RKO (cell line): Measurements from ENCODE around the gene SRGAP2C.
"Not testable (repeated sequence)": the region's sequence is repeated elsewhere in the genome, so short reads cannot be mapped to it uniquely, and the experiment has no call there.

Experiments
- DNase-seq: peaks from one replicate; pipeline ENCODE4 v3.0.0-alpha.2; 2016; ENCODE audit warnings: low spot score

The SRGAP2C gene

DNA sequence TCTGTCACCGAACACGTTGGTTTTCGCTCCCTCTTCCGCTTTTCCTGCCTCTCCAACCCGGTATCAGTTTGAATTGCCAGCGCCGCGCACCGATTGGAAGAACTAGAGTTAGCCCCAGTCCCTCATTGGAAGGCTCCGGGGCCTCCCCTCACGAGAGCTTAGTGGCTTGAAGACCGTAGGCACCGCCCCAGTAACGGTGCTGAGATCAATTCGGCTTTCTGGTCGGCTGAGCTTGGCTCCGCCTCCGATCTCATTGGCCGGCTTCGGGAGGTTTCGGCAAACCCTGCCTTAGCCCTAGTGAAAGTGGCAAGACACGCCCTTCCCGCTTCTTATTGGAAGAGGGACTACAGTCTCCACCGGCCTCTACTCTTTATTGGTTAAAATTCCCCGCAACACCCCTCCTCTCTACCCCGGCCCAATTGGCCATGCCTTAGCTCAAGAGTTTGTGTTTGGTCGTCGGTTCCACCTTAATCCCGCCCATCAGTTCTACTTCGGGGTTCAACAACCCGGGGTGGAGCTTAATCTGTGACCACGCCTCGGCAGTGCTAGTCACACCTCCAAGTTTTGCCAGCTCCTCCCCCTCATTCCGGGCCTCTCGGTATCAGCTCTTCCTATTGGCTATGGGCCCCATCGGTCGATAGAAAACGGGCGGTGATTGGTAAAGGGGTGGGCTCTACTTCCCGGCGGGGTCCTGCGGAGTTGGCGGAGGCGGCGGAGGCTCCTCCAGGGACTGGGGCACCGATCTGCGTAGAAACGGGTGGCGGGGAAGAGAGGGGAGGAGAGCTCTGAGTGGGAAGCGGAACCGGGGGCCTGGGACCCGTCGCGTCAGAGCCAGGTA lies at the start of gene SRGAP2C, which contains the start of gene FAM72B:
TSS of gene SRGAP2C (plus strand) at position 686 of the 838 bp plus-strand sequence. CDS start 2,472 bp downstream, outside the sequence.
TSS of gene FAM72B (minus strand) at position 51 of the 838 bp plus-strand sequence. CDS start 851 bp downstream, outside the sequence.
- DNase-seq = peak; percentile 98

DNA sequence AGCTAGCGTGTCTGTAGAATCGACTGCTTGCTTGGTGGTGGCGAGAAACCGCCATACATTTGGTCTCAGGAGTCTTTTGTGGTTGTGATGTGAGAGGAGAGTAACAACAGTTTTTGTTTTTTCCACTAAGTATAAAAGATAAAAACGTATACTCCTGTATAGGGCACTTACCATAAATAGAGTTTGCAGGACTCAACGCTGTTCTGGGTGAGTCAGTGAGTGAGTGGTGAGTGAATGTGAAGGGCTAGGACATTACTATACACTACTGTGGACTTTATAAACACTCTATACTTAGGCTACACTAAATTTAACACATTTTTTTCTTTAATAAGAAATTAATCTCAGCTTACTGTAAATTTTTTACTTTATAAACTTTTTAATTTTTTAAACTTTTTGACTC lies 44.4 kb upstream of the SRGAP2C start:
- DNase-seq = not testable (repeated sequence)

DNA sequence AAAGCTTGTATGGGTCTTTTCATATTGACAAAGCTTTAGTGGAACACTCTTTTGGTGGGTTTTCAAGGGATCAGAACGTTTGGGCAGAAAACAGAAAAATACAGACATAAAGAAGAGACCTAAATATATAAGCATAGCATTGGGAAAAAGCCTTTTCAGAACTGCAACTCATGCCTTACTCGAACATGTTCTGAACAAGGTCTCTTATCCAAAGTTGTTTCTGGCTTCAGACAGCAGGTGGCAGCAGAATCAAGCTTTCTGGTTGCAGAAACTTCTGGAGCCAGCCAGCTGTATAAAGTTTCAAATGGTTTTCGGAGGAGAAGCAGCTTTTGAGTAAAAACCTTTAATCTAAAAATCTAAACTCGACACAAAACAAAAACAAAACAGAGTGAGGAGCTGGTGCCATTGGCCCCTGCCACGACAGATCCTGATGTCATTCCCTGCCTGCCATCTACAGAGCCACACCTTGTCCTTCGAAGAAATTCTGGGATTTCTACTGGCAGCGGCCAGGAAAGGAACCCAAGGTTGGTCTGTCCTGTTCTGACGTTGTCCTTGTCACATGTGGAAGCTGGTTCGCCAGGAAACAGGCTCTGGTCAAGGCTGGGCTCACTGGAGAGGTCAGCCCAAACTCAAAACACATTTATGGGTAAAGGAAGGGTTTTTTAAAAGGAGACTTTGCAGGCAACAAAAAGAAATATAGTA lies 36.1 kb upstream of the SRGAP2C start:
- DNase-seq = not testable (repeated sequence)

DNA sequence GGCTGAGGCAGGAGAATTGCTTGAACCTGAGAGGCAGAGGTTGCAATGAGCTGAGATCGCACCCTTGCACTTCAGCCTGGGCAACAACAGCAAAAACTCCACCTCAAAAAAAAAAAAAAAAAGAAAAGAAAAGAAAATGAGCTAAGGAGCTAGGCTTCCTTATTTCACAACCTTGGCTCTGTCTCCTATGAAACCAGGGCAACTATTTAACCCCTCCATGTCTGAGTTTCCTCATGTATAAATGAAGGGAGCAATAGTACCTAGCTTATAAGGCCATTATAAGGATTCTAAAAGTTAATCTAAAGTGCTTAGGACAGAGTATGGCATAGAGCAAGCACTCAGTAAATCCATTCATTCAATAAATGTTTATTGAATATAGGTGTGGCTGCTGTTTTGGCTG lies 33.5 kb upstream of the SRGAP2C start:
- not testable (repeated sequence) for DNase-seq

DNA sequence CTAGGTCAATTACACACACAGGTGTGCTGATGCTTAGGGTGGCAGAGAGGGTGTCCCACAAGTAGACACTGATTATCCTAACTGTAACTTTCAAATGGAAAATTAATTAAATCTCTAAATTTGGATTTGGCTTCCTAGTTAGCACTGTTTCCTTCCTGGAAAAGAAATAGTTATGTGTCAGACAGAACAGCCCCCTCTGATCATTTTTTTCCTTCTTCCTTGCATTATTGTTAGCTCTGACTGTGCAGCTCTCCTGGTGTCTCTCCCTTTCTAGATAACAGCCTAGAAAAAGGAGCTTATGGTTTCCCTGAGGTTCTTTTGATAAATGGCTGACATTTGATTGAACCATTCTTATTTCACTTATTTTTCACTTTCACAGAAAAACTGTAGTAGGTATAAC lies 32.0 kb upstream of the SRGAP2C start:
- DNase-seq = not testable (repeated sequence)

DNA sequence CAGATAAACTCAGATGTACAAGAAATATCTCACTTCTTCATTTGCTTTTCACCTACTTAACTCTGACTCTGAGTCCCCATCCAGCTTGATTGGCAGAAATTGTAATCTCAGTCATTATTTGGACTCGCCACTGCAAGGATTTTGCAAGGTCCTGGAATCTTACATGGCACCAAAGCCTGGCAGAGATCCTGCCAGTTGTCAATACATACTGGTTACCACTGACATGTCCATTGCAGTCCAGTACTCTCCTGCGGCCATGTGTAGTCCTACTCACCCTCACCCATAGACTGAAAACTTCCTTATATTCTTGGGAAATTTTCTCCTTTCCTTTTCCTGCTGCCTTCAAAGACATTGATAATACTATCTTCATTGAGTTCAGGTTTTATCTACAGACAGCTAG lies 30.0 kb upstream of the SRGAP2C start:
- not testable (repeated sequence) for DNase-seq

DNA sequence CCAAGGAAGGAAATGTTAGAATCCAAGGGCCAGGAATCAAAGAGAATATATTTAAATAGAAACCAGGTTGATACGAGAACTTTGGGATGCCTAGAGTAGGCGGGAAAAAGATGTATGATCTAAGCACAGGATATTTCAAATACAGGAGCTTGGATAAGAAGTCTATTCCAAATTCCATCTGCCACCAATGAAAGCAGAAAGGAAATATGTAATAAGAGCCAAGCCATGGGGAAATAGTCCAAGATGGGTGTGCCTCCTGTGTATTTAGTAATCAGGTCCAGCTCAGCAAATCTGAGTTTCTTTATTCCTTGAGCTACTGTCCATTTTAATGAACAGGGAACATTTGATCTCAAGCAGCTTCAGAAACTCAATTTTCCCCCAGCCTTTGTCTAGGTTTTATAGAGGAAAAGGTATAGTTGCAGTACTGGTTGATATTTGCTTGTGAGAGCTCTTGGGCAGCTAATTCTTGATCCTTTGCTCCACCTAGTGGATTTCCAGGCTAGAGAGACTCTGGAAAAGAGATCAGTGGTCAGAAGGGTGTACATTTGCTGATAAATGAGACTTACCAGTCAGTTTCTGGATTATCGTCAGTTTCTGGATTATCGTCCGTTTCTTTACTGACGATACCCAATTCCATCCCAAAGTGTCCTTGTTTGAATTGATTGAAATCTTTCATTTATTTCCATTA lies 29.0 kb upstream of the SRGAP2C start:
- DNase-seq = peak; percentile 0

DNA sequence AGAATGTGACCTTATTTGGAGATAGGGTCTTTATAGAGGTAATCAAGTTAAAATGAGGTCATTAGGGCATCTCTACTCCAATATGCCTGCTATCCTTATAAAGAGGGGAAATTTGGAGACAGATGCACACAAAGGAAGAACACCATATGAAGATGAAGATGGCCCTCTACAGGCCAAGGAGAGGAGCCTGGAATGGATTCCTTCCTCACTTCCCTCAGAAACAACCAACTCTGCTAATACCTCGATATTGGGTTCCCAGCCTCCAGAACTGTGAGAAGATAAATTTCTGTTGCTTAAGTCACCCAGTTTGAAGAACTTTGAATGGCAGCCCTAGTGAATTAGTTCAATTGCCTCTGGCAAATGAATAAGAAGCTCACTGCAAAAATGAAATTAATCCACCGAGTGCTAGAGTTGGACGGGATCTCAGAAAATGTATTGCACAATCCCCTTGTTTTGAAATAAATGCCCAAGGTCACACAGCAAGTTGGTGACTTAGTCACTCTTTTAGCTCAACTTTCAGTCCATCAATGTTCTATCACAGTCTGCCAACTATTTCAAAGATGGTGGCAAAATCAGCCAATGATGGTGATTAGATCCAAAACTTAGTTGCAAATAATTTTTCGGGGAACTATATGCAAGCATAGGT lies 27.7 kb upstream of the SRGAP2C start:
- not testable (repeated sequence) for DNase-seq

DNA sequence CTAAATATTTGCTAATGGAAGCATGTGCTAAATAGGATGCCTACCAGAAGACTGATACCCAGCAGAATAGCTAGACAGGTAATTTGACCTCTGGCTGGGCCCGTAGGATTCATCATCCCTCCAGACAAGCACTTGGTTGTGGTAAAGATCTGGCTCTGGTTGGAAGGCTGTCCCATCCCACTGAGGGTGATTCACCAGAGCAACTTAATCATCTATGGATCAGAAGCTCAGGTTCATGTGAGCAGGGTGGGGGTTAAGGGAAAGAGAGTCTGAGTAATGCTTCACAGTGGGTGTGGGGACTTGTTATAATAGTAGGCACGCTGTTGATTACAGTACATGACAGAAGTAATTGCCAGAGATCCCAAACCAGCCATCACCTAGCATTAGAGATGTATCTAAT lies 27.2 kb upstream of the SRGAP2C start:
- not testable (repeated sequence) for DNase-seq

DNA sequence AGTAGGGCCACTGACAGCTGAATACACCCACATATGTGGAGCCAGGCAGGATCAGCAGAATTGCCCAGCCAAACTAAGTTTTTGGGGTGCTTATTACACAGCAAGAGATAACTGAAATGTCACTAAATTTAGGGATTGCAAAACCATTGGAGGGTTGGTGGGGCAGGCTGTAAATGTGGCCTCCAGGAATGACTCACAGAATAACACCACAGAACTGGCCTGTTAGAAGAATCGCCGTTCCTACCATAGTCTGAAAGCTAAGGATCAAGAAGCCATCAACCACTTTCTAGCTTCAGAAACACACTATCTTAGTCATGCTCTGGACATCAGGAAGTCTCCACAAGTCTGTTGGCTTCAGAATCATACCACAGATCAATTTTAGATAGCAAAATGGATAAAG lies 24.7 kb upstream of the SRGAP2C start:
- DNase-seq = not testable (repeated sequence)

DNA sequence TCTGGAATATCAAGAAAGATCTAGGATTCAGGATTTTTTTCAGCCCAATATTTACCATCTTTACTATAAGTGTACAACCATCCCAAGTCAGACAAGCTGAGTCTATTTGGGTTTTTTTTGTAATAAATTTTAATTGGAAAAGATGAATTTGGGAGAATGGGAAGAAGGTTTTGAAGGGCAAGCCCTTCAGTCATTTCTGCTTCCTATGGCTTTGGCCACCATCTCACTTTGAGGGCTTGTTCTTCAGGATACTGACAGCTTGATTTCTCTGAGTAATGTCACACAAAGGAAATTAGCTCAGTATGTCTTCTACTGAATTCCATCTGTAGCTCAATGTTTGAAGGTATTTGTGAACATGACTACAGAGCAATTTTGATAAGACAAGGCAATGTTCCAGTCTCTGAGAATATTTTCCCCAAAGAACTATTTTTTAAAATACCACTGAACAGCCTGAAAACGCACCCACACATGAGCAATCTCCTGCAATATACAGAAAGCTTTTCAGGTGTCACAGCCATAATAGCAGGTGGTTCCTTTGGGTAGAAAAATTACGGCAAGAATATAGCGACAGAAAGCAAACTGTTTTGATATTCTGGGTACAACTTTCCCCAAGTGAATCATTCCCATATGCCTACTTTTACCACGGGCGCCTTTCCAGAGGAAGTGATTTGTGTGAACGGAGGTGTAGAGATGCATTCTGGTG lies 23.4 kb upstream of the SRGAP2C start:
- not testable (repeated sequence) for DNase-seq

DNA sequence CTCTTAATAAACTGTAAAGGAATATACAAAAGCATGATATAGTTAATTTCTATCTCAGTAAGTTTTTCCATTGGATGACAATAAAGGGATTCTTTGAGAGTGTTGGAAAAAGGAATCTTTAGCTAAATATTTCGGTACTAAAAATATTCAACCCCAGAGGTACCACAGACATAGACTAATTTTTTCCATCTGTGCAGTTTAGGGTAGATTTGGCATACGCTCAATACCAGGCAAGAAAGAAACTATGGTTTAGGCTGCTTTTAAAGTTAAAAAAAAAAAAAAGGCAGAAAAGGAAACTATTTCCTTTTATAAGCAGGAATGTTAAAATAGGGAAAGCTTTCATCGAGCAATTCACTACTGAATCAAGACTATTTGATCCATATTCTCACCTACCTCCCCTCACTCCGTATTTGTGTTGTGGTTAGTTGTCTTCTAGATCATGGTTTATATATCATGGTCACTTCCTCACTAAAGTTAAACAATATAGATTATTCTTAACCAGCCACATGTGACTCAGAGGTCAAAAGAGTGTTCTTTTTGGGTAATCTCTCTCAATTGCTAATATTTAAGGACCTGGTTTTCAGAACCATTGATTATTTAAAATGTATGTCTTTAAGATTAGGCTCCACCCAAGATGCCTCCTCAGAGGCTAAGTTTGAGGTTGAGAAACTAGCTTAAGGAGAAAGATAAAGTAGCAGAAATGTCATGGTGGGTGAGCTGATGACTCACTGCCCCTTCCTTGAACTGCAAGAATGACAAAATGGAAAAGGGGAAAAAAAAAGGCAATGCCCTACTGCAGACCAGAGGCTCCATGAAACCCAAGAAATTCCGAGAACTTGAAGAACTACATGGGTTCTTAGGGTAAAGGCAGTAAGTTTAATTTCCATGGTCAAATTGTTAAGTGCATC lies 20.7 kb upstream of the SRGAP2C start:
- DNase-seq = not testable (repeated sequence)

DNA sequence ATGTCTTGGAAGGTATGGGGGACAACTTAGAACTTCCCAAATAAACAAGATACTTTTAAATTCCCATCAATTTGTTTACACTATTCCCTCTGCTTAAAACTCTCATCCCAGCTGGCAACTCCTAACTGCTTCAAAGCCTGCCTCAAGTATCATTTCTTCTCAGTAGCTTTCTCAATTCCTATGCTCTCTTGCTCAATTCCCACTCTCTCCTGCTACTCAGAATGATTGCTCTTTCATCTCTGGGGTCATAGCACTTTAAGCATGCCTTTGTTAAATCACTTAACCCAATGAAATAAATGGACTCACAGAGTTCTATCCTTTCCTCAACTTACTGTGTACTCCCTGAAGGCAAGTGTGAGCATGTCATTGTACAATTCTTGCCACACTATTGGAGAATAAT lies 19.5 kb upstream of the SRGAP2C start:
- not testable (repeated sequence) for DNase-seq

DNA sequence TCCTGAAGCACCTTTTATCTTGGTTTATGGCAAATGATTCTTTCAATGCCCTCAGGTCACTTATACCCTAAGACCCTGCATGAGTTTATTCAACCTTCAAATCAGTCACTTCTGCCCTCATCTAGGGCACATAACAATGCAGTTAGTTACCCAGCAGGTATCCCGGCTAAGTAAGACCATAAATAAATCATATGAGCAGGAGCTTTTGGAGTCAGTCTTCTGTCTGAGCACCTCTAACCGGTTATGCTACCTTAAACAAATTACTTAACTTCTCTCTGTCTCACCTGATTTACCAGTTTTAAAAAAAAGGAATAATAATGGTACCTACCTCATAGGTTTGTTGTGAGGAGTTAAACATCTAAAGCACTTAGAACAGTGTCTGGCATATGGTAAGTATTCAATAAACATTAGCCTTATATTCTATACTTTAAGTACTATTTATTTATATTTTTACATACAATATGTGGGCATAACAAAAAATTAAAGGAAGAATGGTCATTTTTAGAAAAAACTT lies 17.5 kb upstream of the SRGAP2C start:
- not testable (repeated sequence) for DNase-seq

DNA sequence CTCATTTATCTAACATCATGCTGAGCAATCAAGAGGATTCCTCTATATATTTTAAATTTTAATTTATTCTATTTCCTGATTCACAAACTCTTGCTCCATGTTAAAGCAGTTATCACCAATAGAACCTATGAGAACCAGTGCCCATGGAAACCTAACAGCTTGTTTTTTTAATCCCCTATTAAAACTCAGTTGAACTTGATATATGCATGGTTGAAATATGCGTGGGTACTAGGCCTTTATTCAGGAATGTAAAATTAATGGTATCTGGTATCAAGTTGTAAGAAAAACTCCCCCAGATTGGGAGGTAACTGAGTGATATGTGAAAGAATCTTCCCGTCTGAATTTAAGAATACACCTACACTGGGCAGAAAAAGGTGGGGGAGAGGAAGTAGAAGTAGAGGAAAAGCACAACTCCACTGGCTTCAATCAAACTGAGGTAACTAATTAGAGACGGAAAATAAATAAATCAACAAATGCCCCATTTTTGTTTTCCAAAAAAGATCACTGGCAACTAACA lies 16.6 kb upstream of the SRGAP2C start:
- not testable (repeated sequence) for DNase-seq

DNA sequence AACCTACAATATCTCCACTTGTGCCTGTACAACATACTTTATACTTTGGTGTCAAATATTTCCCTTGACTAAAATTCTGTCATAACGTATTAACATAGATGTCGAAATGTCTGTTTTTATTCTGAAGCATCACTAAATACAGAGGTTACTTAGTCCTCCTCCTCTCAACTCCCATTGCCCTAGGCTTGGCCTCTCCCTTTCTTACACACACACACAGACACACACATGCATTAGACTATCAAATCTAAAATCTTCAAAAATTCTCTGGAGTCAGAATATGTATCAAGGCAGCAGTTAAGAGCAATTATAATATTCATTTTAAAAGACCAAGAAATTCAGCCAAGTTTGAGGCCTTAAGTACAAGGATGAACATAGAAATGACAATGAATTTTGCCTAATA lies 8.1 kb upstream of the SRGAP2C start:
- not testable (repeated sequence) for DNase-seq

DNA sequence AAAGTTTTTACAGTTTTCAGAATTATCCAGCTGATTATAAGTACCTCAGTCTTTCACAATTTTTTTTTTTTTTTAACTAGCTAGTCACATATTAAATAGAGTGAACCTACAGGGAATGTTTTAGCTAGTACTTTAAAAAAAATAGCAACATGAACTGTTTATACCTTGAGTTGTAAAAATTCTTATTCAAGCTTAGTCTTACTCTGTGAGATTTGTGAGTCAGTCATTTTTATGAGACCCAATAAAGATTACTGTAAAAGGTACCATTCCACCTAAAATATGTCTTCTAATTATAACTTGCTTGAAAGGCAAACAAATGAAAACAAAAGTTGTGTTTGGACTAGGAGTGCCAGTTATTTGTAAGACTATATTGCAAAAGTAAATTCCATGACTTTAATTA lies 6.6 kb upstream of the SRGAP2C start:
- not testable (repeated sequence) for DNase-seq

DNA sequence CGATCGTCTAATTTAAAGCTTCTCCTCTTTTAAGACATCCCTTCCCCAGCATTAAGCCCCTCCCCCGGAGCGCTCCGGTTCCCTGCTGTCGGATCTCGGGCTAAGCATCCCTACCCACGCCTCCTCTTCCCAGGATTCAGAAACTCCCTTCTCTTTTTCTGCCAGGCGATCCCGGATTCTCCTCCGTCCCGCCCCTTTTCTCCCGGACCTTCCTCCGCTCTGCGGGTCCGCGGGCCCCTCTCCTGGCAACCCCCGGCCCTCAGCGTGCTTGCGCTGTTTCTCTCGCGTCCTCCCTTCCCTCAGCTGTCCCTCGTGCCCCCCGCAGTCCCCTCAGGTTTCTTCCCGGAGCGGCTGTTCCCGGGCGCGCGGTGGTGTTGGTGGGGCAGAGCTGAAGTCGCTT lies 908 bp upstream of the SRGAP2C start:
- DNase-seq = not testable (repeated sequence)

DNA sequence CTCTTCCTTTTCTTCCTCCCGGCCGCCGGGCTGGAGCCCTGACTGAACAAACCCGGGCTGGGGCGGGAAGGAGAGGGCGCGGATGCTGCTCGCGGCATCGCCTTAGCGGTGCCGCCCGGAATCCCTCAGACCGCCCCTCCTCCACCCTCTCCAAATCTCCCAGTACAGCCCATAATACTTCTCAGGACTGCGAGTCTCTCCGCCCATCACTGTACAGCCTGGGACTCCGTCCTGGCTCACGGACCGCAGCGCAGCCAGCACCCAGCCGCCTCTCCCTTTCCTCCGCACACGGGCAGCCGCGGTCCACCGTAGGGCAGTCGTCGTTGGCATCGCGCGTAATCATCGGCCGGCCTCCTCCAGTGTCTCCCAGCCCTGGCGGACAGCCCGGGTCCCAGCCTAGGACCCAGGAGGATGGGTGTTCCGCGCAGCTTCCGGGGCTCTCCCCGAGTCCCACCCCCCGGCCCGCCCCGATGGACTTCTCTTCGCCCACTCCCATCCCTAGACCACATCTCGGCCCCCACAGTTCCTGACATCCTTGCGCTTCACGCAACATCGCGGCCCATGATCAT lies 449 bp downstream of the SRGAP2C start:
- not testable (repeated sequence) for DNase-seq
